Stromal cell of bone marrow (primary cell): Measurements from ENCODE around the gene GATA5.

Experiments used
- DNase-seq: peaks from one replicate; pipeline ENCODE4 v3.0.0-alpha.2; 2012; ENCODE audit warnings: low read depth

The GATA5 gene

DNA sequence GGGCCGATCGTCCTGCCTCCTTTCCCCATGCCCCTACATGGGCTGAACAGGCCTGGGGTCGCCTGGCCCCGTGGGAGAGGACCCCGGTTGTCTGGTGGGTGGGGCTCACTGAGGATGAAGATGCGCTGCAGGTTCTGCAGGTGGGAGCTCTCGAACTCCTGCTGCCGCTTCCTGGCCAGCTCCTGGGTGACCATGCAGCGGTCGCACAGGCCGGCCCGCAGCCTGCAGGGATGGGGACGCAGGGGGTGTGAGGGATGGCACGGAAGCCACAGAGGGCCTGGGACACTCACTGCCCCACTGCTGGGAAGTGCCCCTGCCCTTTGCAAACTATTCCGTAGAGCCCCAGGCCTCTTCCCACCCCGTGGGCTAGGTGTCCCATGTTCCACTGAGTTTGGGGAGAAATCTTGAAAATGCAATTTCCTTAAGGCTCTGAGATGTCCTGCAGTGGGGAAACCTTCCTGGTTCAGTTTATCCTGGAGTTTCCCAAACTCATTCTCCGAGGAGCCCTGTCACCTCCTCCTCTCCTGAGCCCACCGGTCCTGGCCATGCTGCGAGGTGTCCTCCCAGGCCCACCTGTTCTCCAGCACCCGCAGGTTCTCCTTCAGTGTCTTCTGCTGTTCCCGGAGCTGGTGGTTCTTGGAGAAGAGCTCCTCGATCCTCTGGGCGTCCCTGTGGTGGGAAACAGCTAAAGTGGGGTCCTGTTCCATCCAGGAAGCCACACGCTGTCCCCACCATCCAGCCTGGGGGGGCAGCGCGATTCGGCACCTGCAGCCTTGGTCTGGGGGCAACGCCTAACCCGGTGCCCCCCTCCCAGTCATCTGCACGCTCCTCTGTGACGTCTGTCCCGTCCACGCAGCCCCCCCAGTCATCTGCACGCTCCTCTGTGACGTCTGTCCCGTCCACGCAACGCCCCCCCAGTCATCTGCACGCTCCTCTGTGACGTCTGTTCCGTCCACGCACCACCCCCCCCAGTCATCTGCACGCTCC lies 58.9 kb downstream of the GATA5 start:
- DNase-seq, result no peak

- DNase-seq, result no peak
Observed at GRCh38 chr20:62415354-62416111, 60.3 kb downstream of the GATA5 start.

DNA sequence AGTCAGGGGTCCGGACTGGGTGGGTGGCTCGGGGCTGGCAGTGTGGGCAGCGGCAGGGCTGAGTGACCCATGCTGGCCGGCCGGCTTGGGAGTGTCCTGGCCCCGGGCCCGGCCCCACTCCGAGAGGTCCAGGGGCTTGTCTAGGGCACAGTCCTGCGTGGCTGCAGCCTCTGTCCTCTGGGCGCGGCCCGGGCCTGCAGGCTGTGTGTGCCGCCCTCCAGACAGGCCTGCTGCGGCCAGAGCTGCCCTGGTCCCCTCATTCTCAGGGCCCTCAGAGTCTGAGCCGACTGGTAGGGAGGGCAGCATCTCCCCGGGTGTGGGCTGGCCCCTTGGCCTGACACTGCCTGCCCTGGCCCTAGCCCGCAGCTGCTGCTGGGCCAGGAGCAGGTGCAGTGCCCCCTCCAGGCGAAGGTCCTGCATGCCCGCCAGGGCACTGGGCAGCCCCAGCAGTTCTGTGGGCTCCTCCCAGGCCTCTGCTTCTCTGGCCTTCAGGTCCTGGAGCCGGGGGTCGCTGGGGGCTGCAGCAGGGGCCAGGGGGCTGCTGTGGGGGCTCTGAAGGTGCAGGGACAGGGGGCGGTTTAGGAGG lies 61.8 kb downstream of the GATA5 start:
- no peak for DNase-seq
